ENCODE results near the gene NDUFA8.

Gene NDUFA8

DNA sequence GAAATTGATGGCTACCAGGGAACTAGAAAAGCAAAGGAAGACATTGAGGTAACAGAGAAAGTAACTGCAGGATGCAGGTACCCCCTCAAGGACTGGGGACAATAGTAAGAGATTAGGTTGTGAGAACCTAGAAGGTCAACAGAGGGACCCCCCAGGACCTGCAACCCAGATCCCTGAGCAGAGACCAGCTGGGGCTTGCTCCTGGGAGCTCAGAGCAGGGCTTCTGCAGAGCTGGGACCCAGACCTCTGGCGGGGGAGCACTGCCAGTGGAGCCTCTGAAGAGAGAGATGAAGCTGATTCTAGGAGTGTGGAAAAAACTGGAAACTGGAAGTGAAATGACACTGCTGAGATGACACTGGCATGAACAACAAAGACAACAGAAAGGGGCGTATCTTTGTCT lies 17.3 kb upstream of the NDUFA8 start:
- no peak for DNase-seq (ENCODE audit: extremely low spot score)
- ChIA-PET POLR2A (no interaction called here), CTCF (interaction anchor here (0.9 to 1.0 kb wide), 2 partner anchors 53 to 77 kb away, joined by 3 read pairs; no protein-coding TSS in a partner anchor)
- TF ChIP-seq, protein P1, sequence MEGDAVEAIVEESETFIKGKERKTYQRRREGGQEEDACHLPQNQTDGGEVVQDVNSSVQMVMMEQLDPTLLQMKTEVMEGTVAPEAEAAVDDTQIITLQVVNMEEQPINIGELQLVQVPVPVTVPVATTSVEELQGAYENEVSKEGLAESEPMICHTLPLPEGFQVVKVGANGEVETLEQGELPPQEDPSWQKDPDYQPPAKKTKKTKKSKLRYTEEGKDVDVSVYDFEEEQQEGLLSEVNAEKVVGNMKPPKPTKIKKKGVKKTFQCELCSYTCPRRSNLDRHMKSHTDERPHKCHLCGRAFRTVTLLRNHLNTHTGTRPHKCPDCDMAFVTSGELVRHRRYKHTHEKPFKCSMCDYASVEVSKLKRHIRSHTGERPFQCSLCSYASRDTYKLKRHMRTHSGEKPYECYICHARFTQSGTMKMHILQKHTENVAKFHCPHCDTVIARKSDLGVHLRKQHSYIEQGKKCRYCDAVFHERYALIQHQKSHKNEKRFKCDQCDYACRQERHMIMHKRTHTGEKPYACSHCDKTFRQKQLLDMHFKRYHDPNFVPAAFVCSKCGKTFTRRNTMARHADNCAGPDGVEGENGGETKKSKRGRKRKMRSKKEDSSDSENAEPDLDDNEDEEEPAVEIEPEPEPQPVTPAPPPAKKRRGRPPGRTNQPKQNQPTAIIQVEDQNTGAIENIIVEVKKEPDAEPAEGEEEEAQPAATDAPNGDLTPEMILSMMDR (IDR thresholded peaks at IDR 0.05; ENCODE audit: control extremely low read depth, extremely low read depth, low read depth, missing control alignments): no peak

DNA sequence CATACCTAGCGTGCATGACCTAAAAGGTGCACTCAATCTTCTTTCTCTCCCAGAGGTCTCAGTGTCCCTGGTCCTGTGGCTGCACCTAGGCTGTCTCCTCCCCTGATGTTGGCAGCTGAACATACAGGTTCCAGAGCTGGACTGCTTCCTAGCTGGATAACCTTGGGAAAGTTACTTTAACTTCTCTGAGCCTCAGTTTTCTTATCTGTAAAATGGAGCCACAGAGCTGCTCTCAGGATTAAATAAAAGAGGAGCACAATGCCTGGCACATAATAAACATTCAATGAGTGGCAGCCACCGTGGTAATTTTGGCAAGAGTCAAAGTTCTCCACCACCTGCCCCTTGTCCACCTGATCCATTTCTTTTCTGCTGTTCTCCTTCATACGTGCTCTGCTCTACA lies 14.1 kb upstream of the NDUFA8 start:
- DNase-seq (ENCODE audit: extremely low spot score): no peak

DNA sequence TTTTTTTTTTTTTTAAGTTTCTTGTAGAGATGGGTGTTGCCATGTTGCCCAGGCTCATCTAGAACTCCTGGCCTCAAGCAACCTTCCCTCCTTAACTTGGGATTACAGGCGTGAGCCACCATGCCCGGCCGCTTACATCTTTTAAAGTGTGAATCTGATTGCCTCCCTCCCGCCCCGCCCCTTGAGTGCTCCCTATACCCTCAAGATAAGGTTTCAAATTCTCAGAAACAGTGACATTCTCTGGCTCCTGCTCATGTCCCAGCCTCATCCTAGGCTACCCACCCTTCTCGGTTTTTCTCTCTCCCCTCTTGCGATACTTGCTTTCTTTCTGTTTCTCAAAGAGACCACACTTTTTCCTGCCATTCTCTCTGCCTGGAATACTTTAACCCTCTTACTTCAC lies 12.6 kb upstream of the NDUFA8 start:
- ChIA-PET POLR2A (interaction anchor here (0.7 kb wide), 1 partner anchor 147 kb away, joined by 3 read pairs; no protein-coding TSS in a partner anchor), CTCF (interaction anchor here (1.1 to 2.5 kb wide), 2 partner anchors 48 to 178 kb away, joined by 3 to 8 read pairs; no protein-coding TSS in a partner anchor)
- DNase-seq (ENCODE audit: extremely low spot score): no peak
- TF ChIP-seq, protein P1 (IDR thresholded peaks at IDR 0.05; ENCODE audit: control extremely low read depth, extremely low read depth, low read depth, missing control alignments): no peak

More for the DNA sequence above, 14.1 kb upstream of the NDUFA8 start:
- POLR2A ChIA-PET: no interaction called here
- TF ChIP-seq, protein P1 (IDR thresholded peaks at IDR 0.05; ENCODE audit: control extremely low read depth, extremely low read depth, low read depth, missing control alignments): no peak
- CTCF ChIA-PET: no interaction called here

DNA sequence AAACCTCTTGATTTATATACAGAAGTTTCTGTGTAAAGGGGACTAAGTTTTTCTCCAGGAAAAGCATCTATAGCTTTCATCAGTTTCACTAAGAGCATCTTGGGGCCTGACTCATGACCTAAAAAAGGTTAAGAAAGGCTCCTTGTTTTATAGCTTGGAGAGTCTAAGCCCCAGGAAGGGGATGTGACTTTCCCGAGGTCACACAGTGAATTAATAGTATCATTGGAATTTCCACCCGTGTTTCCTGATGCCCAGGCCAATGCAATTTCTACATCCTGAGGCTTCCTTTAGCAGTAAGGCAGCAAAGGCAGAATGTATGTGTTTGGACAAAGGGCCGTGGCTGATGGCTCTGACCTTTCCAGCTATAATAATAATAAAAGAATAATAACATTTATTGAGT lies 8.8 kb upstream of the NDUFA8 start:
- TF ChIP-seq, protein P1 (IDR thresholded peaks at IDR 0.05; ENCODE audit: control extremely low read depth, extremely low read depth, low read depth, missing control alignments): no peak
- ChIA-PET POLR2A (interaction anchor here (0.6 kb wide), 1 partner anchor 1078 kb away, joined by 3 read pairs; no protein-coding TSS in a partner anchor), CTCF (interaction anchor here (1.1 to 2.0 kb wide), 3 partner anchors 9 to 24 kb away, joined by 3 to 6 read pairs (median 4); partner anchors contain the start of gene NDUFA8)
- DNase-seq (ENCODE audit: extremely low spot score): no peak

DNA sequence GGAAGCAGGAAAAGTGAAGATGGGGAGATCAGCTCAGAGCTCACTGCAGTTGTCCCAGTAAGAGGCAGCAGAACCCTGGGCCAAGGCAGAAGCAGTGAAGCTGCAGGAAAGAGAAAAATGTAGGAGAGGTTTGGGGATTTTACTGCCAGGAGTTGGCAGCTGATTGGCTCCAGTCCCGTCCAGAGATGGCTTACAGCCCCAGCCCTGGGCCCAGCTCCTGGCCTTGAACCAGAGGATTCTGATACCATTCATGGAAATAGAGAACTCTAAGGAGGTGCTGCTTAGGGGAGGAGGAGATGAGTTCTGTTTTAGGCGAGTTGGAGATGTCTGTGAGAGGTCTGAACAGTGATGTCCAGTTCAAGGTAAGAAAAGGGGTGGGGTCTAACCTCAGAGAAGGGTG lies 4.7 kb upstream of the NDUFA8 start:
- ChIA-PET CTCF (interaction anchor here (0.8 to 1.8 kb wide), 2 partner anchors 41 to 65 kb away, joined by 3 to 5 read pairs; no protein-coding TSS in a partner anchor), POLR2A (no interaction called here)
- TF ChIP-seq, protein P1 (IDR thresholded peaks at IDR 0.05; ENCODE audit: control extremely low read depth, extremely low read depth, low read depth, missing control alignments): no peak
- no peak for DNase-seq (ENCODE audit: extremely low spot score)

DNA sequence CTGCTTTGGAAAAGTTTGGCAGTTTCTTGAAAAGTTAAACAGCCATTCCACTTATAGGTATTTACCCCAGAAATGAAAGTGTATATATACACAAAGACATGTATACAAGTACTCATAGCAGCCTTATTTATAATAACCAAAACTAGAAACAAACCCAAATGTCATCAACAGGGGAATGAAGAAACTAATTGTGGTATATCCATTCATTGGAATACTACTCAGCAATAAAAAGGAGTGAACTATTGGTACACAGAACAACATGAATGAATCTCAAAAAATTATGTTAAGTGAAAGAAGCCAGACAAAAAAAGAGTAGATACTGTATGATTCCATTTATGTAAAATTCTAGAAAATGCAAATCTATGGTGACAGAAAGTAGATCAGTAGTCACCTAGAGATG lies 2.8 kb upstream of the NDUFA8 start:
- TF ChIP-seq, protein P1 (IDR thresholded peaks at IDR 0.05; ENCODE audit: control extremely low read depth, extremely low read depth, low read depth, missing control alignments): no peak
- CTCF ChIA-PET: no interaction called here
- POLR2A ChIA-PET: no interaction called here
- DNase-seq (ENCODE audit: extremely low spot score): no peak

Data from GM10248 (cell line).